Left renal cortex interstitium (tissue), 4 donors: ENCODE measurements around the gene HPGDS. TPM values are rescaled to one million over a fixed set of nuclear protein-coding genes. Genes with fewer than 3 reads are reported as not detected.
"Not testable (repeated sequence)": the region's sequence is repeated elsewhere in the genome, so short reads cannot be mapped to it uniquely, and the experiment has no call there.

Experiments used
- DNase-seq, 4 donors: peaks; one replicate each; pipeline ENCODE4 v3.0.0-alpha.2; 2013; ENCODE audit warnings: low read depth in 4 of 4, low spot score in 2 of 4, missing footprints in 1 of 4
- polyA plus RNA-seq, 4 donors: library from polyadenylated mRNA; unstranded; fragments of 120-200 nt; gene quantifications; one replicate each; pipeline ENCODE4 v1.2.1, GENCODE V29; 2013; ENCODE audit not compliant: insufficient read length in 4 of 4

HPGDS gene
- polyA plus RNA-seq, 4 donors, result 1.7 to 4.7 (median 3.5) TPM

DNA sequence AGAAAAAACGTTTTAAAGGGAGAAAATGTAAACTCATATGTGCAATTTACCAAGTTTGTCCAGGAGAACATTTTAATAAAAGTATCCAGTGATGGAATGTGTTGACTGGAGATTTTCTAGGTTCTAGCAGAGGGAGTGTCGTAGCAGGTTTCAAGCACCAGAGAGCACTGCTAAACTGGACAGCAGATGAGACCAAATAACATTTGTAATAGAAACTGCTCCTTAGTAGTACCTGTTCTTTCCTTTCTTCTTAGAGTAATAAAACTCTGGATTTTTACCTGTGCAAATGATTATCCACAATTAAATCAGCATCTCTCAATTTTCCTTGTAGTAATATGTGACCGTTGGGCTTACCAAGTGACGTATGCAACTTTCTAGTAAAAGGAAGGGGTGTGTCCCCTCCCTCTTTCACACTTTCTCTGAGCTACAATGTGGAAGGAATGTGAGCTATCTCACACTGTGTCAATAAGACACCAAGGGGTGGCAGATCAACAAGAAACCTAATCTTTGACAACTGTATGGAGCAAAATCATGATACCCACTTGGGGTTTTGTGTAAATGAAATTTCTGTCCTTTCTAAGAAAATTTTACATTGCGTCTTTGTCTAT, 9.5 kb downstream of the HPGDS start:
- no peak for DNase-seq

DNA sequence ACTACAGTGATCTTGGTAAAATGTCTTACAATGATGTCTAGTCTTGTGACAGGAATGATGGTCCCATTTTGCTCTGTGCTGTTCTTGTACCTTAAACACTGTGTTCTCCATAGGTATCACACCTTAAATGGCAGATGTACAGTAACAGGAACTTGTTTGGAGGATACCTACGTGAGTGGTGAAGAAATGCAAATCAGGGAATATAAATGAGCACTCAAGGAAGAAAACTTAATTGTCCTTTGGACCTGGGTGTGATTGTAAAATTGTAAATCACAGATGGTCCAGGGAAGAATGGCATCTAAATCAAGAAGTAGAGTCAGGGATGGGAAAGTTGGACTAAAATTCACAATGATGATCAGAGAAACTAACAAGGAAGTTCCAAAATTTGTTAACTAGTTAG, 12.7 kb downstream of the HPGDS start:
- DNase-seq, result no peak

DNA sequence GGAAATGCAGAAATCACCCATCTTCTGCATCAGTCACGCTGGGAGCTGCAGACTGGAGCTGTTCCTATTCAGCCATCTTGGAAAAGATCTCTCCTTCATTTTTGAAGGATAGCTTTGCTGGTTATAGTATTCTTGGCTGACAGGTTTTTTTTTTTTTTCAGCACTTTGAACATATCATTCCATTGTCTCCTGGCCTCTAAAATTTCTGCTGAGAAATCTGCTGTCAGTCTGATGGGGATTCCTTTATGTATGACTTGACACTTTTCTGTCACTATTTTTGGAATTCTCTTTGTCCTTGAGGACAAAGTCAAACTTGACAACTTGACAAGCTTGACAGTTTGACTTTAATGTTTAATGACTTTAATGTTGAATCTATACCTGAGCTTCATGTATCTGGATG, 16.8 kb downstream of the HPGDS start:
- DNase-seq, result no peak

DNA sequence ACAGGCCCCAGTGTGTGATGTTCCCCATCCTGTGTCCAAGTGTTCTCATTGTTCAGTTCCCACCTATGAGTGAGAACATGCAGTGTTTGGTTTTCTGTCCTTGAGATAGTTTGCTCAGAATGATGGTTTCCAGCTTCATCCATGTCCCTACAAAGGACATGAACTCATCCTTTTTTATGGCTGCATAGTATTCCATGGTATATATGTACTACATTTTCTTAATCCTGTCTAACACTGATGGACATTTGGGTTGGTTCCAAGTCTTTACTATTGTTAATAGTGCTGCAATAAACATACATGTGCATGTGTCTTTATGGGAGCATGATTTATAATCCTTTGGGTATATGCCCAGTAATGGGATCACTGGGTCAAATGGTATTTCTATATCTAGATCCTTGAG, 22.7 kb downstream of the HPGDS start:
- not testable (repeated sequence) for DNase-seq

DNA sequence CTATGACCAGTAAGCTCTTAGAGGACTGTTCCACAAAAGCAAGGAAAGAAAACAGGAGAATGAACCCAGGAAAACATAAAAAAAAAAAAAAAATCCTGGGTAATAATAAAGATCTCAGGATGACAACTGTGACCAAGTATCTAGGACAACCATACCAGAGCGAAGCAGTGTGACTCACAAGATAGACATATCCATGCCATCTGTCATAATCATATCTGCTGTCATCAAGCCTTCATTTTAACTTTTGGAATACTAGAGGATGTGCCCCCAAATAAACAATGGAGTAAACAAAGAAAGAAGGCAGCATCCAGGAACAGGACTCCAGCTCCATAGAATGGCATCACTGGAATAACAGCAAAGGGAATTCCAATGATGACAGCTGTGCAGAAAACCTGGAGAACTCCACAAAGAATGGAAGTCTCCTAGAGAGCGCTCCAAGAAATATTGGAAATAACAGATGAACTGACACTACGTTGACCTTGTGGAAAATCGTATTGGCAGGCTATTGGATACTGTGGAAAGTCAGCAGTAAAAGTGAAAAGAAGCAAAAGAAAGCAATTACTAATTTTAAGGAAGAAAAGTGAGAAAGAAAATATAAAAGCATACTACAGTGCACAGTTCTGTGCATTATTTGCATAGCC, 35.3 kb downstream of the HPGDS start:
- no peak for DNase-seq

DNA sequence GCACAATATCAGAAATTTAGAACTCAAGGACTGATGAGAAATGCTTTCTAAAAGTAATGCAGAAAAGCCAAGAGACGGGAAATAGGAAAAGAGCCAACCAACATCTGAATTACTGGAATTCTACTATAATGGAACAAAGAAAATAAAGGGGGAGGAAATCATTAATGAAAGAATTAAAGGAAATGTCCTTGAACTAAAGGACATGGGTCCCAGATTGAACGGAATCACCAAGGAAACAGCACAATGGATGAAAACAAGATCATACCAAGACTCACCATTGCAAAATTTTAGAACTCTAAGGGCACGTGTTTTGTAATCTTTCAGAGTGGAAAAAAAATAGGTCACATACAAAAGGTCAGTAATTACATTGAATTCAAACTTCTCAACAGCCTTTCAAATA, 35.9 kb downstream of the HPGDS start:
- DNase-seq, result no peak

DNA sequence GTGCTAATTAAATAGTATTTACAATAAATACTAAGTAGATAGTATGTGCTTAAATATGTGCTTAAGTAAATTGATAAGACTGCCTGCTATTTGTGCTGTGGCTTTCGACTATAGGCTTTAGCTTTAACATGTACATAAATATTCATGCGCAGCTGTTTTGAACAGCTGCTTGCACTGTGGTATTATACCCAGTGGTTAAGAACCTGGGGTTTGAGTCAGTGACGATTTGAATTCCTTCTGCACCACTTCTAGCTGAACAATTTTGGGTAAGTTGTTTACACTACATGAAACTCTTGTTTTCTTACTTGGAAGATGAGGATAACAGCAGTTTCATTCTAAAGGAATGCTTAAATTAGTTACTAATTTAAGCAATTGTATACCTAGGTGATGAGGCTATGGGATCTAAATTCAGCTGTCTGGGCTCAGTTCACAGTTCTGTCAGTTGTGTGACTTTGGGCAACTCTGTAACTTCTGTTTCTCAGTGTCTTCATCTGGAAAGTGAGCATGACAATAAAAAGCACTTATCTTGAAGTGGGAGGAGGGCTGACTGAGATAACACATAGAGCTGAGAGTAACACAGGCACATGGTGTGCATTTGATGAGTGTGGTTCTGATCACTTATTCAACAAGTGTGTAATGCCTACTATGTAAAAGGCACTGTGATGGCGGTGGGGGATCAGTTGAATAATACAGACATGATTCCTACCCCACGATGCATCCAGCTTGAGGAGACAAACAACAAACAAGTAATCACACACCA, 37.0 kb downstream of the HPGDS start:
- no peak for DNase-seq

DNA sequence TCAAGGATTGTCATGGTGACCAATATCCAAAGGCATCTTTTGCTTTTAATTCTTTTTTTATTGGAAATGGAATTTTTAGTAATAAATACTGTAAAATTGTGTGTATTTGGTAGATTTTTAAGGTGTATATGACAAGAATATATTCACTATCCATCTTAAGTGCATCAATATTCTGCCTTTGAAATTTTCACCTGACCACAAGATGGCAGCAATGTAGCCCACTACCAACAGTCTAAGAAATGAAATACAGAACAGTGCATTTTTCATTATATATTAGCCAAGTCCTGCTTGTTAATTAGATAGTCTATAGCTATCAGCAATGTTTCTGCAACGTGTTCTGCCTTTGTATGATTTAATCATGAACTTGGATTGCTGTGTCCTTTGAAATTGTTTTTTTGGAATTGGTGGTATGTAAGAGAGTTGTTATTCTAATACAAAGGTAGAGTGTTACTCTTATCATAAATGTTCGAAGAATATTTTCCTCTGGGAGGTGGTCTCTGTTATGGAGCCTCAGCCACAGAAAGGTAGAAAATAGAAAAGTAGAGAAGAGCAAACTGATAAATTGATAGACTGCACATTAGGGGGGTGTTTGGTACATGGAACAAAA, 38.2 kb downstream of the HPGDS start:
- DNase-seq, result peak in 2 of 4 donors; percentile 13 to 20

DNA sequence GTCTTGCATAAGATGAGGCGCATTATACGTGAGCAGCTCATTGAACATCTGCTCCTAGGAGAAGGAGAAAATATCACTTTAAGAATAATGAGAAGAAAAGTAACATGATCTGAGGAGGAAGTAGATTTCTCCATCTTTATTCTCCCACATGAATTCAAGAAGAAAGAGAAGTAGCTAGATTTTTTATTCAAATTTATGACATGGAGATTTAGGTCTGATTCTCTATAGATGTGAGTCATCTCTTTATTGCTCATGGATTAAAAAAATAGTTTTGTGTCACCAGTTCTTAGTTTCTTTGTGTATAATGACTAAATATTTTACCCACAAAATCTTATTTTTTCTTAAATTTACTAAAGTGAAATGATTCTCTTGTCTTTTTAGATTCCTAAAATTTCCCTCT, 40.4 kb downstream of the HPGDS start:
- no peak for DNase-seq

DNA sequence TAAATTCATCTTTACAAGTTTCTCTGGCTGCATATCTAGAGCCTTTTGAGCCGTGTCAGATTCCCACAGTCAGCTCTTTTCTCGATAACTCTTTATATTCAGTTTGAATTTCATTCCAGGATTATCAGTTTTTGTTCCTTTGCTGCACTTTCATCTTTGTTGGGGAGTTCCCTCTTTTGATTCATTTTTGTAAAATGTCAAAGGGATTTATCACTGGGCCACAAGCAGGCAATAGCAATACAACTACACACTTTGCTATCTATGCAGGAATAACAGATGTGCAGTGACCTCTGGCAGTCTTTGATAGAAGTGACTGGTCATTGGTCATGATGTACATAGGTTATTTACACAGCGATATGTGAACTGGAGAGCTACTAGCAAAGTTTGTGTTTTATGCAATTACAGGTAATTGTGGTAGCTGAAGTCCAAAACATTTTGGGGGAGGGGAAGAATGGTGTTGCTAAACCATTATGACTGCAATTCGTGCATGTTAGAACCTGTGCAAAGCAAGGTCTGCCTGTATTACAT, 43.8 kb downstream of the HPGDS start:
- no peak for DNase-seq

DNA sequence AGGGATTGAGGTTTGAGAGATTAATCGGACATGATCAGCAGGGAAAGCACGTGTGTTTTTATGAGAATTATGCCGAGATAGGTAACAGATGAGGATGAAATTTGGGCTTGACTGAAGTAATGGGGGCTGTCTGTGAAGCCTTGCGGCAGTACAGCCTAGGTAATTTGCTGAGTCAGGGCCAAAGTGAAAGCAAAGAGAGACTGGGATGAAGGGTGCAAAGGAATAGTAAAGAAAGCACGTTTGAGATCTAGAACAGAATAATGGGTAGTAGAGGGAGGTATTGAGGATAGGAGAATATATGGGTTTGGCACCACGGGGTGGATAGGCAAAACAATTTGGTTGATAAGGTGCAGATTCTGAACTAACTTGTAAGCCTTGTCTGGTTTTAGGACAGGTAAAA, 47.2 kb downstream of the HPGDS start:
- not testable (repeated sequence) for DNase-seq

DNA sequence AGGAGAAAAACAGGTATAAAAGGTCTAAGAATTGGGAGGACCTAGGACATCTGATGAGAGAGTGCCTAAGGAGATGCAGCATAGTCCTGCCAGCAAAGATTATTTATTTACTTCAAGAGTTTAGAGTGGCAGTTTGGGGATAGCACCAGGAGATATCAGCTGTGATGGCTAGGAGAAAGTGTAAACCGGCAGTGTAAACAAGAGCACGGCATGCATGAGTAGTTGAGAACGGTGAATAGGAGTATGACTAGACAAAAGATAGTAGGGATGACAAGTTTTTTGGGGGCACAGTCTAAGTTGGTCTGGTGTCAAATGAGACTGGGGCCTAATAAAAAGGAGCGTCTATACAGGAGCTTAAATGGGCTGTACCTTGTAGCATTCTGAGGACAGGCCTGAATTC, 48.7 kb downstream of the HPGDS start:
- not testable (repeated sequence) for DNase-seq

DNA sequence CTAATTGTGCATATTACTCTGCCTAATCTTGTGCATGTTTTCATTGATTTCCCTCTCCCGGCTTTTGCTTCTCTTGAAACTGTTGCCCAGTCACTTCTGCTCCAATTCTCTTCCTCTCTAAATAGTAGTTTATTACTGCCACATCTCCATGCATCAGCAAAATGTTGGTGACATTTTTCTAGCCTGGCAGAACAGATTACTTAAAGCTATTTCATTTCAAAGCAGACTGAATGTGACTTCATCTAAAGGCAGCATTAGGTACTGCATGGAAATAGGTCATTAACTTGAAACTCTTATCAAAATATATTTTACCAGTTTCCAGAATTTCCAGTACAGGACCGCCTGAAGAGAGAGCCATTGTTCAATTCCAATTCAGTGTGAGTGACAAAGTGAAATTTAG, 52.4 kb downstream of the HPGDS start:
- DNase-seq, result no peak

DNA sequence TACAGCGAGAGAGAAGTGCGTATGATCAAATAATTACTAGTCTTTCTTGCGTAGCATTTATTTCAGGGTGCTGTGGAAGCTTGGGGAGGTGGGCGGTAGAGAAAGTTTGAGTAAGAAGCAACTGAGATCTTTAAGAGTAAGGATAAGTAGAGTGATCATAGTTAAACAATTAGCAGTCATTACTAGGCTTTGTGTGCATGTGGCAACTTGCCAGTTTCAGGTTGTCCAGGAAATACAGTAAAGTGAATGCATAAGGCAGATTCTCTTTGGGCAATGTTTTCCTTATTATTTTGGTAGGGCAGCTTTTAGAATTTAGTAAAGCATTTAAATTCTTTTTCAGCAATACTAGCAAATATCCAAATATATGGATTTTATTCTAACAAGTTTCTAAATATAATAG, 57.0 kb downstream of the HPGDS start:
- DNase-seq, result no peak

DNA sequence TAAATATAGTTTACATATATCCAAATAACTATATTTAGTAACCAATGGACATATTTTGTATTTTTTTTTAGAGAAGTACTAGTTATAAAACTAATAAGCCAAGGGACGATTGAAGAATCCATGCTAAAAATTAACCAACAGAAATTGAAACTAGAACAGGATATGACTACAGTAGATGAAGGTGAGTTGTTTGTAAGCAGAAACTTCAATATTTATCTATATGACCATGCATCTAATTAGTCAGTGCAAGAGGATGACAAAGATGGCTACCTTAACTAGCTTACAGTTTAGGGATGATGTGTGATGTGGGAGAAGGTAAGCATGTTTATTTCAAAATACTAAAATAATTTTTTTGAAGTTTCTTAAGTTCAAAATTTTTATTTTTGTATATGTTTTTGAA, 57.7 kb downstream of the HPGDS start:
- no peak for DNase-seq

DNA sequence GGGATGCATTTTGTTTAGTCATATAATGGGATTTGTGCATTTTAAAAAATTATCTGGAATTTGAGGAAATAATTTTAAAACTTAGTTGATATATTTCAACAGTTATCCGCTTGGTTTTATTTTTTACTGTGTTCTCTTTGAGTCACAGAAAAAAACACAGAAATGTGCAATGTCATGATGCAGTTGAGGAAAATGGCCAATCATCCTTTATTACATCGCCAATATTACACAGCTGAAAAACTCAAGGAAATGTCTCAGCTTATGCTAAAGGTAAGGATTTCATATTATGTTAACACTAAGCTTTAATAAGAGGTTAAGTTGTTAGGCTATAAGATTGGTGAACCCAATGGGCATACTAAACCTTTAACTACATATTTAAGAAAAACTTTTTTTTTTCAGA, 63.9 kb downstream of the HPGDS start:
- DNase-seq, result no peak

DNA sequence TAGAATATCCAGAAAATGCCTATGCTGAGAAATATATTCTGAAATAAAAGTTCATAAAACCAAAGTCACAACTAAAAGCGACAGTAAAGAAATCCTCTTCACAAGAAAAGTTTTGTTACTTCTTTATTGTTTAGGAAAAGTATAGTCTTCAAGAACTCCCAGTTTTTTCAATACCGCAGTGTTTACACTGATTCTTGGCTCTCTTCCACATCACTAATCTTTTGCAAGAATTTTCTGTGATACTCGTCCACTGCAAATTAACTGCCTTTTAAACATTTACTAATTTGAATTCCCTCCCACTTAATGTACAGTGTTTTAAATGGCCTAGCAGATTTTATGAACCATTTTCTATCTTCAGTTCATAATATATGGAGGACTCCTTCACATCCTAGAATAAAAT, 65.1 kb downstream of the HPGDS start:
- DNase-seq, result no peak

DNA sequence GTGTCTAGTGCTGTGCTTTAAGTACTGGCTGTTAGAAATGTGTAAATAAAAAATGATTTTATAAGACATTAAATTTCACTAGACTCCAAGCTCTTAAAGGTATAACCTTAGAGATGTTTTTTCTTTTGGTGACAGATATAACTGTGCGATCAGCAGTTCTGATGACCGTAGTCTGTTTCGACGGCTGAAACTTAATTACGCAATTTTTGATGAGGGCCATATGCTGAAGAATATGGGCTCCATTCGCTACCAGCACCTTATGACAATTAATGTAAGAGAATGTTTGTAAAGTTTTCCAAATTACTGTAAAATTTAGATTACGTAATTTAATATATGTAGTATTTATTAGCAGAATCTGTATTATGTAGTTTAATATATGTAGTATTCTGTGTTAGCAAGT, 66.4 kb downstream of the HPGDS start:
- no peak for DNase-seq

DNA sequence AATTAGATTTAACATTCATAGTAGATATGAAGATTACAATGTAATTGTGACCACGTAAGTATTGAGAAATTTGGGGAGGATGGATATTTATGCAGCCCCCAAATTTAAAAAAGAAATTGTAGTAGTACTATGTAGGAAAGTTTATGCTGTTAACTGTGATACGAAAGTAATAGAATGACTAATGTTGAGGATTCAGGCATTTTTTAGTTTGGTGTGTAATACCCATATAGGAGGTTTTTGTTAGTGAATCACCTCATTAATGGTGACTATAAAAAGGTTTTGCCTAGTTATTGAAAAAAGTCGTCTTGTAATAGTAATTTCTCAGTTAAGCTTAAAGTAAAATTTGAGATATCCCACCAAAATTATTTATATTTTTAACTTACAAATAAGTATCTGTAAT, 67.7 kb downstream of the HPGDS start:
- DNase-seq, result no peak

DNA sequence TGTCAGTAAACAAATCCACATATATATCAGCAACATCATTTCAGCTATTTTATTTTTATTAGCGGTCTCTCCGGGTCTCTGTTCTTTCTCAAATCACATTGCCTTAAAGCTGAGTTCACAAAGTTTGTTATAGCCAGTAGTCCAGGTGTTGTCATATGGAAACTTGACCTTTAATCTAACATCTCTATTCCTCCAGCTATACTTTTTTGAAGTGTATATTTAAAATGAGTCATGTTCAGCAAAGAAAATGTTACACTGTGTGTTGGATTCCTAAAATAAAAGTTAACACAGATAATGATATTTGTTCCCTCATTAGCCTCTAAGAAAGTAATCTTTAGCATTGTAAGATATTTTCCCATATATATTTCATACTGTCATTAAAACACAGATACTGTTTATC, 71.4 kb downstream of the HPGDS start:
- DNase-seq, result no peak

DNA sequence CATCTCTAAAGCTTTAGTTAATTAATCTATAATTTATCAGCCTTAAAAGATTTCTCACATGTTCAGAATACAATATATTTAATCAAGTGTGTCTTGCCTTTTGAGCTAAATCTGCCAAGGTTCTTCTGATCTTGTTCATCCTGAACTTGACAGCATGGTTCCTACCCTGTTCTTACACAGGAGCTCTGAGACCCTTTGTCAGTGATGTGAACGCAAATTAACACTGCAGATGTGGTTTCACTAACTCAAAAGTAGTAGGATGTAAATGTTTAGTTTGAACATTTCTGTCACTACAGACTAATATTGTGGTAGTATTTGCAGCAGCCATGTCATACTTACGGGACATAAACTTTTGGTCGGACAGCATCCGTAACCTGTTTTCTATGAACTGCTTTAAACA, 75.6 kb downstream of the HPGDS start:
- no peak for DNase-seq
